GM12872 (cell line): Measurements from ENCODE around the gene GALK2.

Source experiments
- TF ChIP-seq, protein P1 (sequence below): IDR thresholded peaks from 3 replicates; pipeline ENCODE4 v1.5.1; 2011; ENCODE audit warnings: low read depth, mild to moderate bottlenecking, low read length, moderate library complexity; ENCODE audit not compliant: insufficient read depth

Gene GALK2

DNA sequence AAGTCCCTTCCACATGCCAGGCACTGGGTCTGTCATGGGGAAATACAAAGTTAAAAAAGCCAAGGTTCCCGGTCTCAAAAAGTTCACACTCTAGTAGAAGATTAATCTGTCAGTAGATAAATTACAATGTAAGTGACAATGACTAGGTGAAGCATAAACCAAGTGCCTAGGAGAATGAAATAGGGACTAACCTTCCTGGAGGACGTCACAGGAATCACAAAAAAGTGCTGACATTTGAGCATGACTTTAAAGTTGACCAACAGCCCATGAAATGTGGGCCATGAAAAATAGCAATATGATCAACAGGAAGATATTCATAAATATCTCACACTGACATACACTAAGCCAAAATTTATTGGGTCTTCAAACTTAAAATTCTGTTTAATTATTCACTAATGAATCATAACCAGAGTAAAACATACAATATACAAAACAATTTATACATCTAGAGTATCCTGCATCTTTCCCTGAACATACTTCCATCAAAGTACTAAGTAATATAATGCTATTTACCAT, 34.6 kb upstream of the GALK2 start:
- TF ChIP-seq, protein P1, sequence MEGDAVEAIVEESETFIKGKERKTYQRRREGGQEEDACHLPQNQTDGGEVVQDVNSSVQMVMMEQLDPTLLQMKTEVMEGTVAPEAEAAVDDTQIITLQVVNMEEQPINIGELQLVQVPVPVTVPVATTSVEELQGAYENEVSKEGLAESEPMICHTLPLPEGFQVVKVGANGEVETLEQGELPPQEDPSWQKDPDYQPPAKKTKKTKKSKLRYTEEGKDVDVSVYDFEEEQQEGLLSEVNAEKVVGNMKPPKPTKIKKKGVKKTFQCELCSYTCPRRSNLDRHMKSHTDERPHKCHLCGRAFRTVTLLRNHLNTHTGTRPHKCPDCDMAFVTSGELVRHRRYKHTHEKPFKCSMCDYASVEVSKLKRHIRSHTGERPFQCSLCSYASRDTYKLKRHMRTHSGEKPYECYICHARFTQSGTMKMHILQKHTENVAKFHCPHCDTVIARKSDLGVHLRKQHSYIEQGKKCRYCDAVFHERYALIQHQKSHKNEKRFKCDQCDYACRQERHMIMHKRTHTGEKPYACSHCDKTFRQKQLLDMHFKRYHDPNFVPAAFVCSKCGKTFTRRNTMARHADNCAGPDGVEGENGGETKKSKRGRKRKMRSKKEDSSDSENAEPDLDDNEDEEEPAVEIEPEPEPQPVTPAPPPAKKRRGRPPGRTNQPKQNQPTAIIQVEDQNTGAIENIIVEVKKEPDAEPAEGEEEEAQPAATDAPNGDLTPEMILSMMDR, result no peak

DNA sequence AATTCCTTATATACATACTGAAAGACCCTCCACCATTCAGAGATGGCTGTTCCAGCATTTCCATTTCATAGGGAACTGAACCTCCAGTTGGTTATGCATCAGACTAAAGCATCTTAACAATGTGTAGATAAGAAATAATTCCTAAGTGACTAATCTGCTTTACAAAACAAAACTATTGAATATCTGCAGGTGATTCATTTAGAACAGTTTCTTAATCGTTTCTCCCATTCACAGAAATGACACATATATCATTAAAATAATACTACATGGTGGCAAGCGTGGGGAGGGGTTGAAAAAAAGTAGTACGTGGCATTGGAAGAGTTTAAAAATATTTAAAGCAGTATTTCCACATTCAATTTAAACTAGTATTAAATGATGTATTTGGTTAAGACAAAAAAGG, 34.1 kb upstream of the GALK2 start:
- TF ChIP-seq, protein P1, result no peak

GRCh38 chr15:49137861-49138260, 32.2 kb upstream of the GALK2 start:
- TF ChIP-seq, protein P1, result no peak

DNA sequence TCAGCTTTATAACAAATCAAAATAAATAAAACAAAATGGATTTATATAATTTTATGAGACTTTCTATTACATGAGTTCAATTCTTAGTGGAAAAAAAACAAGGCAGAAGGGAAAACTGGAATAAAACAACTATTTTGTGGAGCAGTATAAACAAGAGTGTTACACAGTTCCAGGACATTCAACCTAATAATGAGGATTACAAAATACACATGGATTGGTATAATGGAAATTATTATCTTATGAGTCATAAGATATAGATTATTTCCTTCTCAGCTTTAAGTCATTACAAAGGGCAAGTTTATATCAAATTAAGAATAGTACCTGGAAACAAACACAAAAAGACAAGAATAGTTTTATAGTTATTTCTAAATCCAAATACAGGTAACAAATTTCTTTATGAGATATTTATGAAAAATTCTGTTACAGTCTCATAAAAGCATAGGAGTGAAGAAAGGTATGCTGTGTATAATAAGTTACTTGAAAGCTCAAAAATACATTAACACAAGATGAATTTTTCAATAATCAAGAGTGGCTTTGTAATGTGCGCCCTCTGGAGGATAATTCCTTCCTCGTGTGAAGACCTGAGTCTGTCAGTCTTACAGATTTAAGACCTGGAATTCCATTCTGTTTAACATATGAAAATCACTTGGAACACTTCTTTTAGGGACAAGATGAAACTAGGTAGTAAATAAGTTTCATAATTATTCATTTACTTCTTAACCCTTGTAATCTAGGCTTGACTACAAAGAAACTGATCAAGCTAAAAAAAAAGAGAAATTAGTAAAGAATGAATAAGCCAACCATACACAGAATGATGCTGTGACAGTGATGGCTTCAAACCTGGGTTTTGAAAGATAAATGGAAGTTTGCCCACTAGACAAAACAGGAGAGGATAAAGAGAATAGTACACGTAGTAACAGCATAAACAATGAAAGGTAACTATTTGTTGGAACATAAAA, 24.1 kb upstream of the GALK2 start:
- TF ChIP-seq, protein P1, result peak; percentile 63

- TF ChIP-seq, protein P1, result no peak
Observed at GRCh38 chr15:49148298-49148697, 21.7 kb upstream of the GALK2 start.

DNA sequence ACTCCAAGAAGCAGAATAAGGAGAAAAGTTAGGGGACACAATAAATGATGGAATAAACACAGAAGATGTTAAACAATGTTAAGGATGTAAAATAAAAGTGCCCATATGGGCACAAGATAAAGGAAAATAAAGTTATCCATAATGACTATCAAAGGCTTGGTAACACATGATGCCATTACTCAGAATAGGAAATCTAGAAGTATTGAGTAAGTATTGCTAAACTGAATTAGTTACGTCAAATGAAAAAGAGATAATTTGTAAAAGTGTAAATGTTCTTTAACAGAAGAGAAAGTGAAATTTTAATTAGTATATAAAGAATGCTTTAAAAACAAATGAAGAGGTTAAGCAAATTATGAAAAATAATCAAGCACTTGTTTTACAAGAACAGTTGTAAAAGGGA, 21.3 kb upstream of the GALK2 start:
- TF ChIP-seq, protein P1, result no peak

DNA sequence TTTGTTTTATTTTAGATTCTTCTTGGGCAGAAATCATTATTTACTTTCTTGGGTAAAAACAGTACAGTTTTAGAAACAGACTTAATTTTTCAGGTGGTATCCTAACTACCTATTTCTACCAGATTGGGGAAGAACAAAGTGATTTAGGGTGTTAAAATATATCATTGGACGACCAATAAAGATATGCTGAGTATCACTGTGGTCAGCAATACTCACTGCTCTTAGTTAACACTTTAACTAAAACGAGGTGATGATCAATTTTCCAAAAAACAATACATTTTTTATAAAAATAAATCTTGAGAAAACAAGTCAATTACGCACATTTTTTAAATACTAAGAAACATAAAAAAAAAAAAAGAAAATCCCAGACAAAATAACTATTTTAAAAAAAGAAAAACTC, 18.2 kb upstream of the GALK2 start:
- TF ChIP-seq, protein P1, result no peak
